ENCODE results near the gene MED16.
"Not testable (repeated sequence)": the region's sequence is repeated elsewhere in the genome, so short reads cannot be mapped to it uniquely, and the experiment has no call there.

MED16 gene

GRCh38 chr19:852136-853013 is 40.6 kb downstream of the MED16 start, which contains the start of gene ELANE:
ELANE (plus strand) TSS chr19:852303; CDS start chr19:852329, 26 bp downstream.
- no peaks in the 10 kb centered on the region for H3K9me3 ChIP-seq (ENCODE audit: insufficient read depth, low read depth, low read length)
- H3K27me3 ChIP-seq (ENCODE audit: insufficient read depth, low read length), result no peaks in the 10 kb centered on the region
- no peak within 1 kb of the TSS for H3K27ac ChIP-seq (ENCODE audit: low read length)
- H3K4me1 ChIP-seq (ENCODE audit: insufficient read depth, low read length), result no peaks in the 10 kb centered on the region
- H3K36me3 ChIP-seq (ENCODE audit: insufficient read depth, low read depth, low read length), result no peaks in the 10 kb centered on the region
- no peak within 1 kb of the TSS for H3K4me3 ChIP-seq (ENCODE audit: low read length)
- no peak within 1 kb of the TSS for H3K9ac ChIP-seq (ENCODE audit: low read depth, low read length)

DNA sequence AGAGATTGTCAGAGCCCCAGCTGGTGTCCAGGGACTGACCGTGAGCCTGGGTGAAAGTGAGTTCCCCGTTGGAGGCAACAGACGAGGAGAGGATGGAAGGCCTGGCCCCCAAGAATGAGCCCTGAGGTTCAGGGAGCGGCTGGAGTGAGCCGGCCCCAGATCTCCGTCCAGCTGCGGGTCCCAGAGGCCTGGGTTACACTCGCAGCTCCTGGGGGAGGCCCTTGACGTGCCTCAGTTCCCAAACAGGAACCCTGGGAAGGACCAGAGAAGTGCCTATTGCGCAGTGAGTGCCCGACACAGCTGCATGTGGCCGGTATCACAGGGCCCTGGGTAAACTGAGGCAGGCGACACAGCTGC is 42.0 kb downstream of the MED16 start:
- Histone ChIP-seq H3K4me3 (ENCODE audit: low read length) (no peak overlapping the region), H3K27ac (ENCODE audit: low read length) (no peak overlapping the region), H3K27me3 (ENCODE audit: insufficient read depth, low read length) (no peaks in the 10 kb centered on the region)

DNA sequence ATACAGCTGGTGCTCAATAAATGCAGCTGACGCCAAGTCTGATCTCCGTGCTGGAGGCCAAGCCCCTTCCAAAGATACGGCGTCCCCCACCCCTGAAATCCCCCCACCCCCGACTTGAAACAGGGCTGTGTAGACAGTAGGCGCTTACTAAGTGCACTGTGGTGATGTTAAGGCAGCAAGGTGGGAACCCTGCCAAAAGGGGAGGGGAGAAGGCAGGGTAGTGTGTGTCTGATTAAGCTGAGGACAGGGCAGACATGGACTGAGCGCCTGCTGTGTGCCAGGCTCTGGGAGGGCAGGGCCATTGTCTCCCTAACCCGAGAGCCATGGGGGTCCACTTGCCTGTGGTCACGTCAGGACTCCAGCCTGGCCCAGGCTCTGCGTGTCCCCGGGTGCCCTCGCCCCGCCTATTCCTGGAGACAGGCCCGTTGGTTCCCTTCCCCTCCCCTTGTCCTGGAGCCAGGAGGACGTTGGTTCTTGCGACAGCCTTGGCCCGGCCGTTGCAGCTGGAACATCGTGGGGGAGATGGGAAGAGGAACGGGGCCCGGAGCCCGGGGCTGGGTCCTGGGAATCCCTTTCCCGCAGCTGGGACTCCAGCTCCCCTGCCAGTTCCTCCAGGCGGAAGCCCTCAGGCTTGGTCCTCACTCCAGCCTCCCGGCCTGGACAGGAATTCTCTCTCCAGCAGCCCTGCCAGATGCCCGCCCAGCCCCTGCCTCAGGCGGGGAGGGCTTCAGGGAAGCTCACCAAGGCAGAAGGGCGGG is 42.6 kb downstream of the MED16 start:
- no peaks in the 10 kb centered on the region for H3K27me3 ChIP-seq (ENCODE audit: insufficient read depth, low read length)
- H3K9ac ChIP-seq (ENCODE audit: low read depth, low read length), result no peak overlapping the region
- no peaks in the 10 kb centered on the region for H3K36me3 ChIP-seq (ENCODE audit: insufficient read depth, low read depth, low read length)
- H3K4me1 ChIP-seq (ENCODE audit: insufficient read depth, low read length), result no peaks in the 10 kb centered on the region
- H3K9me3 ChIP-seq (ENCODE audit: insufficient read depth, low read depth, low read length), result no peaks in the 10 kb centered on the region
- no peak overlapping the region for H3K27ac ChIP-seq (ENCODE audit: low read length)
- H3K4me3 ChIP-seq (ENCODE audit: low read length), result no peak overlapping the region

More for the DNA sequence above, 42.0 kb downstream of the MED16 start:
- Histone ChIP-seq H3K9me3 (ENCODE audit: insufficient read depth, low read depth, low read length) (no peaks in the 10 kb centered on the region), H3K9ac (ENCODE audit: low read depth, low read length) (no peak overlapping the region), H3K36me3 (ENCODE audit: insufficient read depth, low read depth, low read length) (no peaks in the 10 kb centered on the region), H3K4me1 (ENCODE audit: insufficient read depth, low read length) (no peaks in the 10 kb centered on the region)

DNA sequence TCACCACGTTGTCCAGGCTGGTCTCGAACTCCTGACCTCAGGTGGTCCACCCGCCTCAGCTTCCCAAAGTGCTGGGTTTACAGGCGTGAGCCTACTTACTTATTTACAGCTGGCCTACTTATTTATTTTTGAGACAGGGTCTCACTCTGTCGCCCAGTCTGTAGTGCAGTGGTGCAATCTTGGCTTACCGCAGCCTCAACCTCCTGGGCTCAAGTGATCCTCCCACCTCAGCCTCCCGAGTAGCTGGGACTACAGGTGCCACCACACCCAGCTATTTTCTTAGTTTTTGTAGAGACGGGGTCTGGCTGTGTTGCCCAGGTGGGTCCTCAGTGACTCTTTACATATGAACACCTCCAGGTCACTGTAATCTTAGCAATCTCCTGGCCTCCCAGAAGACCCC is 43.8 kb downstream of the MED16 start:
- not testable (repeated sequence) for H3K4me1 ChIP-seq (ENCODE audit: insufficient read depth, low read length); H3K4me3 ChIP-seq (ENCODE audit: low read length); H3K9ac ChIP-seq (ENCODE audit: low read depth, low read length); H3K36me3 ChIP-seq (ENCODE audit: insufficient read depth, low read depth, low read length); H3K27ac ChIP-seq (ENCODE audit: low read length); H3K9me3 ChIP-seq (ENCODE audit: insufficient read depth, low read depth, low read length)
- peaks cover 10% of the 10 kb centered on the region for H3K27me3 ChIP-seq (ENCODE audit: insufficient read depth, low read length)

DNA sequence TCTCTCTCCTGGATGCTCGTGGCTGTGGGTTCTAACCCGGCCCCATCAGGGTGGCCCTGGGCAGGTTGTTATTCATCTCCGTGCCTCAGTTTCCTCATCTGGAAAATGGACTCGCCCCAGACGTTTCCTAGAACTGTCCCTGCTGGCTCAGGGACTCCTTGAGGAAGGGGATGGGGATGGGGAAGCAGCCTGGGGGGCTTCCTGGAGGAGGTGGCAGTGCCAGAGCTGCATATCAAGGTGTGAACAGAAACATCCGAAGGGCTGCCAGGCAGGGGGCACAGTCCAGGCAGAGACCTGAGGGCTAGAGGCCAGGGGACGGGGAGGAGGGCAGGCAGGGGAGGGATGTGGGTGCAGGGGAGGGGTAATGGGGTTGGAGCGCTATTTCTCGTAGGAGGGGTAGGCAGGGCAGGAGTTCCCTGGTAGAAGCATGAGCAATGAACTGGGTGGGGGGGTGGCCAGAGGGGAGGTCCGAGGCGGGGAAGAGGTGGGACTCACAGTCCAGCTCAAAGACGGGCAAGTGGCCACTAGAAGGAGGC is 44.5 kb downstream of the MED16 start:
- Histone ChIP-seq H3K4me3 (ENCODE audit: low read length) (no peak overlapping the region), H3K27me3 (ENCODE audit: insufficient read depth, low read length) (peaks cover 16% of the 10 kb centered on the region), H3K9me3 (ENCODE audit: insufficient read depth, low read depth, low read length) (no peaks in the 10 kb centered on the region), H3K36me3 (ENCODE audit: insufficient read depth, low read depth, low read length) (no peaks in the 10 kb centered on the region), H3K4me1 (ENCODE audit: insufficient read depth, low read length) (no peaks in the 10 kb centered on the region), H3K9ac (ENCODE audit: low read depth, low read length) (no peak overlapping the region), H3K27ac (ENCODE audit: low read length) (no peak overlapping the region)

- H3K9me3 ChIP-seq (ENCODE audit: insufficient read depth, low read depth, low read length), result no peaks in the 10 kb centered on the region
- no peaks in the 10 kb centered on the region for H3K4me1 ChIP-seq (ENCODE audit: insufficient read depth, low read length)
- H3K27ac ChIP-seq (ENCODE audit: low read length), result no peak overlapping the region
- H3K9ac ChIP-seq (ENCODE audit: low read depth, low read length), result no peak overlapping the region
- peaks cover 32% of the 10 kb centered on the region for H3K27me3 ChIP-seq (ENCODE audit: insufficient read depth, low read length)
- H3K36me3 ChIP-seq (ENCODE audit: insufficient read depth, low read depth, low read length), result no peaks in the 10 kb centered on the region
- H3K4me3 ChIP-seq (ENCODE audit: low read length), result no peak overlapping the region
These were observed 47.1 kb downstream of the MED16 start for GRCh38 chr19:845707-846521.

DNA sequence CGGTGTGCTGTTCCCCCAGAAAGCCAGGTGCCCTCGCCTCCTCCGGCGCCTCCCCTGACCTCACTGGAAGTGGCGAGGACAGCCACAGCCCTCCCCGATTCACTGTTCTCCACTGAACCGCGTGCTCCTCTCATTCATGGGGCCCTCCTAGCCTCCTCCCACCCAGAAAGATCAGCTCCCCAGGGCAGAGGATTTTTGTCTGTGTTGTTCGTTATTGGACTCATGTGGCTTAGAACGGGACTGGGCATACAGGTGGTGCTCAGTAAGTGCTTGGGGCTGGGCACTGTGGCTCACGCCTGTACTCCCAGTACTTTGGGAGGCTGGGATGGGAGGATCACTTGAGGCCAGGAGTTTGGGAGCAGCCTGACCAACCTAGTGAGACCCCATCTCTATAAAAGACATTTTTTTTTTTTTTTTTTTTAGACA is 48.4 kb downstream of the MED16 start:
- Histone ChIP-seq H3K27me3 (ENCODE audit: insufficient read depth, low read length) (peaks cover 32% of the 10 kb centered on the region), H3K27ac (ENCODE audit: low read length) (no peak overlapping the region), H3K9me3 (ENCODE audit: insufficient read depth, low read depth, low read length) (no peaks in the 10 kb centered on the region), H3K4me3 (ENCODE audit: low read length) (no peak overlapping the region), H3K9ac (ENCODE audit: low read depth, low read length) (no peak overlapping the region), H3K36me3 (ENCODE audit: insufficient read depth, low read depth, low read length) (no peaks in the 10 kb centered on the region), H3K4me1 (ENCODE audit: insufficient read depth, low read length) (no peaks in the 10 kb centered on the region)

DNA sequence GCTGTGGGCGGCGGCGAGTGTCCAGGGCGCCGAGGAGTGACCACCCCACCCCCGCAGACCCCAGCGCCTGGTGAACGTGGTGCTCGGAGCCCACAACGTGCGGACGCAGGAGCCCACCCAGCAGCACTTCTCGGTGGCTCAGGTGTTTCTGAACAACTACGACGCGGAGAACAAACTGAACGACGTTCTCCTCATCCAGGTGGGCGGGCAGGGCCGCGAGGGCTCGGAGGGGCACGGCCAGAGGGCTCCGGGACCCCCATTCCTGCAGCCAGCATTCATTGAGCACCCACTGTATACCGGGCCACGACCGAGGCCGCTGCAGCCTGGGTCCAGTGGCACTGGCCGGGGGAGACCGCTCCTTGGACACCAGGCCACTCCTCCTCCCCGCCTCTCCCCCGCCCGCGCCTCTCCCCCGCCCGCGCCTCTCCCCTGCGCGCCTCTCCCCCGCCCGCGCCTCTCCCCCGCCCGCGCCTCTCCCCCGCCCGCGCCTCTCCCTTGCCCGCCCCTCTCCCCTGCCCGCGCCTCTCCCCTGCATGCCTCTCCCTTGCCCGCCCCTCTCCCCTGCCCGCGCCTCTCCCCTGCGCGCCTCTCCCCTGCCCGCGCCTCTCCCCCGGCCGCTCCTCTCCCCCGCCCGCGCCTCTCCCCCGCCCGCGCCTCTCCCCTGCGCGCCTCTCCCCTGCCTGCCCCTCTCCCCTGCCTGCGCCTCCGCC is 49.0 kb downstream of the MED16 start:
- no peaks in the 10 kb centered on the region for H3K9me3 ChIP-seq (ENCODE audit: insufficient read depth, low read depth, low read length)
- no peaks in the 10 kb centered on the region for H3K36me3 ChIP-seq (ENCODE audit: insufficient read depth, low read depth, low read length)
- H3K4me1 ChIP-seq (ENCODE audit: insufficient read depth, low read length), result no peaks in the 10 kb centered on the region
- no peak overlapping the region for H3K9ac ChIP-seq (ENCODE audit: low read depth, low read length)
- no peak overlapping the region; the same call in 1 of the 2 replicates for H3K4me3 ChIP-seq (ENCODE audit: low read length)
- H3K27ac ChIP-seq (ENCODE audit: low read length), result no peak overlapping the region
- peaks cover 32% of the 10 kb centered on the region for H3K27me3 ChIP-seq (ENCODE audit: insufficient read depth, low read length)

DNA sequence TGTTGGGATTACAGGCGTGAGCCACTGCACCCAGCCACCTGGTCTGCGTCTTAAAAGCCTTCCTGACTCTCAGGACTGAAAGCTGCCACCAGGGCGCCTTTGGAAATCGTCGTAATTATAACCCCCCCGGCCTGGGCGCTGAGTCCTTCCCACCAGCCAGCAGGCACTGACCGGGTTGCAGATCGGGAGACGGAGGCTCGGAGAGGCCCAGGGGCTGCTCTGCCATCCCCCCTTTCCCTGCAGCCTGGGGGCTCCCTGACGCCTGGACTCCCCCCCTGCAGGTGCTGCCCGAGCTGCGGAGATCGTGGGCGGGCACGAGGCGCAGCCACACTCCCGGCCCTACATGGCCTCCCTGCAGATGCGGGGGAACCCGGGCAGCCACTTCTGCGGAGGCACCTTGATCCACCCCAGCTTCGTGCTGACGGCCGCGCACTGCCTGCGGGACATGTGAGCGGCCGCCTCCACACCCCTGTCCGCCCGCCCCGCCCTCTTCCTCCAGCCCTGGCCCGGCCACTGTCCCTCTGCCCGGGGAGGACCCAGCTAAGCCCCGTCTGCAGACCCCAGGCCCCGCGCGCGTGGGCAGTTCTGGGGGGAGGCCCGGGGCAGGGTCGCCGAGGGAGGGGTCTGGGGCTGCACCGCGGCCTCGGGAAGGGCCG is 49.7 kb downstream of the MED16 start:
- H3K9ac ChIP-seq (ENCODE audit: low read depth, low read length), result no peak overlapping the region
- H3K27ac ChIP-seq (ENCODE audit: low read length), result no peak overlapping the region
- no peaks in the 10 kb centered on the region for H3K4me1 ChIP-seq (ENCODE audit: insufficient read depth, low read length)
- H3K27me3 ChIP-seq (ENCODE audit: insufficient read depth, low read length), result peaks cover 32% of the 10 kb centered on the region
- no peaks in the 10 kb centered on the region for H3K36me3 ChIP-seq (ENCODE audit: insufficient read depth, low read depth, low read length)
- no peaks in the 10 kb centered on the region for H3K9me3 ChIP-seq (ENCODE audit: insufficient read depth, low read depth, low read length)
- no peak overlapping the region; the same call in 1 of the 2 replicates for H3K4me3 ChIP-seq (ENCODE audit: low read length)

GRCh38 chr19:842802-843179 is 50.2 kb downstream of the MED16 start:
- not testable (repeated sequence) for H3K4me1 ChIP-seq (ENCODE audit: insufficient read depth, low read length); H3K36me3 ChIP-seq (ENCODE audit: insufficient read depth, low read depth, low read length); H3K9ac ChIP-seq (ENCODE audit: low read depth, low read length); H3K4me3 ChIP-seq (ENCODE audit: low read length); H3K27ac ChIP-seq (ENCODE audit: low read length); H3K9me3 ChIP-seq (ENCODE audit: insufficient read depth, low read depth, low read length)
- peaks cover 32% of the 10 kb centered on the region for H3K27me3 ChIP-seq (ENCODE audit: insufficient read depth, low read length)
